ENCODE results near the gene SPAG5.
"Not testable (repeated sequence)": the region's sequence is repeated elsewhere in the genome, so short reads cannot be mapped to it uniquely, and the experiment has no call there.

SPAG5 gene

DNA sequence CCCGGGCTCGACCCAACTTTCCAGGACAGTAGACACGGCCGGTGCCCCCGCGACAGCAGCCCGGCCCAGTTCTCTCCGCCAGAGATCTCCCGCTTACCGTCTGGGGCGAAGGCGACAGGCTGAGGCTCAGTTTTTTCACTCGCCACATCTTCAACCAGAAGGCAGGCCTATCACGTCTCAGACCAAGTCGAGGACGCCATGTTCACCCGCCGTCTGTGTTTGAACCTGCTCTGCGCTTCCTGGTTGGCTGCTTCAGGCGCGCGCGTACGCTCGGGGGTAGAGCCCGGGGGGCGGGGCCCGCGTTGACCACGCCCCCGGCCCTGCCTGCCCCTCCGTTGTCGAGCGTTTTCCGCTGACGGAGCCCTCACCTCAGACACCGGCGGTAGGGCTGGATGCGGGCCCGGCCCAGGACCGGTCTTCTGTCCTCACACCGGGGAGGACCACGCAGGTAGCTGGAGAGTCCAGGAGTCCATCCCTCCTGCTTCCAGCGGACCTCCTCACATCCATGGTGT, at the start of gene SPAG5:
SPAG5 (minus strand) TSS at position 227 of the 512 bp plus-strand sequence; CDS start at position 148, 79 bp downstream.
- DNase-seq = peak; percentile 95

DNA sequence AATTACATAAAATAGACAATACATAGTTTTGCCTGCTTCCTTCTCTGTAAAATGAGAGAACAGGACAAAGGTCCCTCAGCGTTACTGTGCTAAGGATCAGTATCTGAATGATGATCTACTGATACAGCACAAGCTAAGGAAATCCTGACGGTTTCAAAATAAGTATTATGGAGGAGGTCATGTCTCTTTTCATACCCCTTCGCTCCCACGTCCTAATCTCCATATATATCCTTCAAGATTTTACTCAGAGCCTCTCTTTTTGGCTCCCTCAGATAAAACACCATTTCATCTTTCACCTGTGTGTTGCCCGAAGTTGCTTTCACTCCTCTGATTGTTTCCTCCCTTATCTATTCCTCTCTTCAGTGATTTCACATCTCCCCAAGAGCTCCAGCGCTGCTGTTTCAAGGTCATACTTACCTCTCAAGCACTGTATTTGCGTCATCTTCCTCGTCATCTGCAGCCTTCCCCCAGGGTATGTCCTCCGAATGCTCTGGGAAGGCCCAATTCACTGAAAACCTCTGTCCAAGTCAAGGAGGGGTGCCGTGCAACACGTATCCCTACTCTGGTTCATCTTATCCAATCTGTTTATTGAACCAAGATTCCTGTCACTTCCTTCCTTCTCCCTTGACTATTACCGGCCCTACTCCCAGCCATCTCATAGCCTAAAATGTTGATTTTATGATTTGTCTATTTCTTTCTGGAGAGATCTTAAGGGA, 47.4 kb upstream of the SPAG5 start:
- DNase-seq = peak; percentile 31

- DNase-seq = peak; percentile 41
Measured at GRCh38 chr17:28645576-28645939, 46.7 kb upstream of the SPAG5 start.

GRCh38 chr17:28644787-28645575, 46.2 kb upstream of the SPAG5 start, which contains the start of gene BLTP2:
BLTP2 (minus strand) TSS chr17:28645158; CDS start chr17:28645056, 102 bp downstream.
- DNase-seq = peak; percentile 96

DNA sequence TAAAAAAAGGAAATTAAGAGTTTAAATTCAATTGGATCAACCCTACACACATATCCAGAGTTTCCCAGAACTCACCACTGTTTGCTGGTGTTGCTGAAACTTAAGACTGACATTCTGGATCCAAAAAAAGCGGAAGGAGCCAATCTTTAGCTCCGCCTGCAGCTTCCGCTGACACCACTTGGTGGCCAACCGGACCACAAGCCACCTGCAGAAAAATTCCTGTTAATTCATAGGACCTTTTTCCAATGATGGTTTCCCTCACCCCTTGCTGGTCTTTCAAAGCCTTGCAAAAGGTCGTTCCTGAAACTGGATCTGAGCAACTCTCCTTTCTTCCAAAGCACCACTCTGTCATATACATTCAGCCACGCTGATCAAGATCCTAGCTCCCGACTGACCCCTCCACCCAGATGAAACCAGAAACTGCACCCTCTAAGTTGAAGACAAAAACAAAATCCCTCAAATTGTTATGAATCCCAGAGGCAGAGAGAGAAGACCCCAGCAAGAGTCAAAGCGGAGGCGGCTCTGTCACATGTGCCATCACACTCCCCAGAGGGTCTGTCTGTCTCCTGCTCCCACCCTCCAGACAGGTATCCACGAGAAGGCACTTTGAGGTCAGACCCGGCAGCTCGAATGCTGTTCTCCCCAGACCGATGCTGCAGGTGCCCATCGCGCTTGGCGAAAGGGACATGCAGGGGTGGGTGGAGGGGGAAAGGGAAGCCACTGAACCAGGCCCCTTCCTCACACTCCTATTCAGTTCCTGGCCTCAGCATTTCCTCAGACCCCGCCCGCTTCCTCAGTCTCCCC, 45.4 kb upstream of the SPAG5 start:
- DNase-seq = peak; percentile 51

- no peak for DNase-seq
Measured at GRCh38 chr17:28641579-28641978, 42.8 kb upstream of the SPAG5 start.

- no peak for DNase-seq
Measured at GRCh38 chr17:28635506-28635905, 36.7 kb upstream of the SPAG5 start.

DNA sequence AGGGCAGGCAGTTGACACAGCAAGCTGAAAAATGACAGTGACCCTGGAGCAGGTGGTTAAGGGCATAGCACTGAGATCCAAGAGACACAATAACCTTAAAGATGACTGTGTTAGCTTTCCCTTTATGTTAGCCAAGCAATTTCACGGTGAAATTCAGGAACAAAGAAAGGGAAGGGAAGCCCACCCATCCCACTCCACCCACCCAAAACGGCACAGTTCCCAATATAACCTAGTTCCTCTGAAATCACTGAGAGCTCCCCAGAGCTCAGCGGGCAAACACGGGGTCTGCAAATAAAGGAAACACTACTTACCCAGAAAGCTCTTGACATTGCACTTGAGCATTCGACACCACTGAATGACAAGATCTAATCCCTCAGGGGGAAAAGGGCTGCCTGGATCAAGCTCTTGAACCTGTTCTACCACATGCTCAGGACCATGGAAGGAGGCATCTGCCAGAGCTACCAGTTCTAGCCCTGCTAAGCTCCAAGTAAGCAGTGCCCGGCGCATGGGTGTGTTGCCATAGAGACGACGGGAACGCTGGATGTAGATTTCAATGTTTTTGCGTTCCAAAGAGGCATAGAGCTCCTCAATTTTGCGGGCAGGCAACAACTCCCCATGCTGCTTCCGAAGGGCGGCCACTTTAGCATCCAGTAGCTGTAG, 35.5 kb upstream of the SPAG5 start:
- DNase-seq = no peak

DNA sequence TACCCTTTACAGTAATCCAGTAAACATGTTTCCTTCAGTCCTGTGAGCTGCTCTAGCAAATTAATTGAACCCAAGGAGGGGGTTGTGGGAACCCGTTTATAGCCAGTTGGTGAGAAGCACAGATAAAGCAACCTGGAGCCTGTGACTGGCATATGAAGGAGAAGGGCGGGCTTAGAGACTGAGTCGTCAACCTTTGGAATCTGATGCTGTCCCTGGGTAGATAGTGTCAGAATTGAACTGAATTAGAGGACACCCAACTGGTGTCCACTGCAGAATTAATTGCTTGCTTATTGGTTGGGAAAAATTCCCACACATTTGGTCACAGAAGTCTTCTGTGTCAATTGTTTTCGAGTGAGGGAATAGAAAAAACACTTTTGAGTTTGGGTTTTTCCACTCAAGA, 28.0 kb upstream of the SPAG5 start:
- DNase-seq = no peak

DNA sequence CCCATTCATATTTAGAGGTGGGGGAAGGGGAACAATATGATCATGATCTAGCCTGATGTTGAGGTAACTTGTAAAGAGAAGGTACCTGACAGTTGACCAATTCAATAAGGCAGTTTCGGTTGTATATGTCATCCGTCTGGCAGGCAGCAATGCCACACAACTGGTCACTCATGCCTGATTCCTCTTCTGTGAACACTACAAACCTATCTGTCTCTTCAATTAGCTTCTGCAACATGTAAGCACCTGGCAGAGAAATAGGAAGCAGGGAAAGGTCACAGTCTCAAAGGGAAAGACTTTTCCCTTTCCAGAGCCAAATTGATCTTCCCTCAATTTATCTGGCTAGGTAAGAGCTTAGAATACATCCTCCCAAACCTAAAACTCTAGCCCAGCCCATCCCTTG, 25.3 kb upstream of the SPAG5 start:
- DNase-seq = no peak

- no peak for DNase-seq
Measured at GRCh38 chr17:28623696-28624095, 24.9 kb upstream of the SPAG5 start.

DNA sequence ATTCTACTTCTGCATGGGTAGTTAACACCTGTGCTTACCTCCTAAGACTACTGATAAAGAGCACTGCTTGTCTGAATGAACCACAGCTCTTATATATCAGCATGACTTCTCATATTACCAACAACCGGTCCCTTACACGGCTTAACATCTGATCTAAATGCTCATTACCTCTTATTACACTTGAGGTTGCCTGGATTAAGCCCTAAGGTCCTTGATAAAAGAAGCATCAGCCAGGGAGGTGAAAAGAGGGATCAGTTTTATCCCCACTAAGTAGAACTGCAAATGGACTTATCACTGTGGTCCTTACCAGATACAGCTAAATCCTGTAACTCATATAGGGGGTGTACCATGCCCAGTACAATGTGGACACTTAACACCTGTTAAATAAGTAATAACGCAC, 23.4 kb upstream of the SPAG5 start:
- no peak for DNase-seq

- no peak for DNase-seq
Measured at GRCh38 chr17:28620010-28620409, 21.2 kb upstream of the SPAG5 start.

DNA sequence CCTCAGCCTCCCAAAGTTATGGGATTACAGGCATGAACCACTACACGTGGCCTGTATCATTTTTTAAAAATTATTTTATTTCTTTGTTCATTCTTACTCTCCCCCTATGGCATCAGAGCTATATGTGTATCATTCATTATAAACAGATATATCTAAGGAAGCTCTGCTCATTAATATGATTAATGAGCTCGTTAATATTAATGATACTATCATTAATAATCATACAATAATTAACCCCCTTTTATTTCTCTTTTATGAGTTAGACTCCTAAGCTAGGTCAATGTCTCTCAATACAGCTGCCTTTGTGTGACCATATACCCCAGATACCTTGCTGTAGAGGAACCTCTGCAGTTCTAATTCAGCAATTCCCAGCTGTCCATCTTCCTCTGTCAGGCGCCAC, 19.6 kb upstream of the SPAG5 start:
- no peak for DNase-seq

DNA sequence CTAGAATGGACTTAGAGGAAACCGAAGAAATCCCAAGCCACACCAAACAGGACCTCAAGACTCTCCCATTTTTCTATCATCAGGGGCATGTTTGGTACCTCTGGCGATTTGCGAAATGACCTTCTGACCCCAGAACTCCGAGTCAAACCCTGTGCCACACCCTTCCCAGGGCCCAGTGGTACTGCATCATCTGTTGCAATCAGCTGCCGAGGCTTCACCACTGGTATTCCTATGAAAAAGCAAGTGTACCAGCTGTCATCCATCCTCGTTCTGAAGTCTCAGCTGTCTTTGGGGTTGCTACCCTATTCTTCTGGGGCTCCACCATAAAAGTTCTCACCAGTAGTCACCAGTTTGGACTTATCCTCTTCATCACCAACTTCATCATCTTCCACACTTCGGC, 17.5 kb upstream of the SPAG5 start:
- no peak for DNase-seq

- DNase-seq = no peak
Measured at GRCh38 chr17:28615260-28615940, 16.6 kb upstream of the SPAG5 start.

DNA sequence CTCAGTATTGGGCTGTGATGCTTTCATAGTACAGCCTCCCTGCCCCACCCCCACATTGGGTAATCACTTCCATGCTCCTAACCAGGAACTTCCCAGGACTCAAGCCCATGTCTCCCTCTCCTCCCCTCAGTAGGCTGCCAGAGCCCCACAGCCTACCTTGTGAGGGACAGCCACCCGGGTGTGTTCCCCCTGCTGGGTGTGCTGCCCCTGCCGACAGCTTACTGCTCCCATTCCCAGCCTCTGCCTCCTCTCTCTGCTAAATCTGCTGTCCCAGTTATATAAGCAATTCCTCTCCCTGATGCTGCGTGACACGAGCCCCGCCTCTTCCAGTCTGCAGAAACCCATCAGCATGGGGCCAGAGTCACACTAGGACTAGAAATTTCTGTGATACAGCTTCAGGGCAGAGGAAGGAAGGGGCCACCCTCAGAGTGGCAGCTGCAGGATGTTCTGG, 15.1 kb upstream of the SPAG5 start, which contains the start of gene RSKR:
RSKR (minus strand) TSS at position 255 of the 451 bp plus-strand sequence; CDS start at position 231, 24 bp downstream.
- DNase-seq = no peak

DNA sequence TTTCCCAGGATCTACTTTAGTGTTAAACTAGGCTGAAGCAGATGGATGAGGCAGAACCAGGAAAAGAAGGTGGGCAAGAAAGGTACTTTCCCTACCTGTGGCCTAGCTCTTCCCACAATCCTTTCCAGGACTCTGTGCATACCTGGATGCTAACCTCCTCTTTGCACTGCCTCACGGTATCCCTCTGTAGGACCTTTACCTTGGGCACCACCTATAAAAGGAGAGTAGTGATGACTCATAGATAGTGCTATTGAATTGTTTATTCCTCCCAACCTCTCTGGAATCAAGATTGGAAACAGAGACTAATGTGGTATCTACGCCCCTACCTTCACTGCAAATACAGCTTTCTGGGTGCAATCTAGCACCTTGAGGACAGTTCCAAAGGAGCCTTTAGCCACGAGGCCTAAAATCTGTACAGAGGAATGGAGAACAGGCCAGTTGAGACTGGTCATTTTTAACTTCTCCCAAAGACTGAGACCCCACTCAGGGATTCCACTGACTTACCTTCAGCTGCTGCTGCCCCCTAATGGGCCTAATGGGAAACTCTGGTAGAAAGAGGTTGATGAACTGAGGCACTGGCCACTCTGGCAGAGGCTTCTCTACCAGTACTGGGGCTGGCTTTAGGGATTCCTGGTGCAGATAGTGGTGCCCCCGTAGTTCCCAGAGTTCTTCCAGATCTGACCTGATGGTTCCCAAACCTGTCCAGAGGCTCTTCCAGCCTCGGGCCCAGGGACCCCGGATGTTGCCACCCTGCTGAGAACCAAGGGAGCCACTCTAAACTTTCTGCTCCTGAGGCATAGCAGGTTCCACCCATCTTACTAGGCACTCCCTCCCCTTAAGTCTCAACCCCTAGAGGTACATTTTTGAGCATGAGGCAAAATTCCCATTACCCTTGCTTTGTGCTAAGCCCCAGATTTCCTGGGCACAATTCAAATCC, 14.4 kb upstream of the SPAG5 start:
- peak; percentile 48 for DNase-seq

GRCh38 chr17:28612531-28612930, 13.7 kb upstream of the SPAG5 start:
- no peak for DNase-seq

- DNase-seq = no peak
Measured at GRCh38 chr17:28610376-28610775, 11.6 kb upstream of the SPAG5 start.

GRCh38 chr17:28604031-28604430, 5.2 kb upstream of the SPAG5 start:
- DNase-seq = not testable (repeated sequence)

All from stimulated activated CD8-positive, alpha-beta memory T cell treated with anti-CD3 and anti-CD28 coated beads, Interleukin-4, amount 100 ng/mL, for 48 hours (primary cell).